Measurements from ENCODE around the gene DLL1. TPM values are rescaled to one million over a fixed set of nuclear protein-coding genes. Genes with fewer than 3 reads are reported as not detected.
"Not testable (repeated sequence)": the region's sequence is repeated elsewhere in the genome, so short reads cannot be mapped to it uniquely, and the experiment has no call there.

The DLL1 gene
- total and polyA plus RNA-seq, 10 donors = 12.6 to 119 (median 62.8) TPM

DNA sequence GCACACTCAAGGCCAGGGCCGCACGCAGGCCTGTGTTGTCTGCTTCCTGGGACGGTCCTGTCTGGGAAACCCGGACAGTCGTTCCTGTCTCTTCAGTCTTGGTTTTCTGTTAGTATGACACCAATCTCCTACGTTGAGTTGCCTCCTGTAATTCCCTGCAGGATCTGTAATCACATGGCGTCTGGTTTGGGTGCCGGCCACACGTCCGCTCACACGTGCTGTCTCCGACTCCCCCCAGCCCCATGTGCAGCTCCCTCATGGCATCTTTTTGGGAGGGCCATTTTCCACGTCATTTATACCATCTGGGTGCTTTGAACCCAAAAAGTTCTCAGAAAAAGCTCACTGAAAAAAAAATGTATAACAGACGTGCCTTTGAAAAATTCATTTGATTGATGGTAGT is 23.2 kb downstream of the DLL1 start:
- Histone ChIP-seq H3K4me3 (no peak overlapping the region), H3K36me3 (no peaks in the 10 kb centered on the region), H3K27me3 (replicated peaks in 1 of 7) (peaks cover 0 to 37% (median 7%) of the 10 kb centered on the region in 7 donors), H3K27ac (no peak overlapping the region), H3K9me3 (no peaks in the 10 kb centered on the region), H3K4me1 (peaks cover 2 to 48% (median 25%) of the 10 kb centered on the region in 6 donors)
- intact Hi-C loops (cut with DNase I; ENCODE audit: low total_unique reads) = no loop called here
- no peak for DNase-seq
- no peak for TF ChIP-seq POLR2A (IDR thresholded peaks at IDR 0.05)
- TF ChIP-seq POLR2AphosphoS5 (IDR thresholded peaks at IDR 0.05) = no peak
- TF ChIP-seq, protein P1, sequence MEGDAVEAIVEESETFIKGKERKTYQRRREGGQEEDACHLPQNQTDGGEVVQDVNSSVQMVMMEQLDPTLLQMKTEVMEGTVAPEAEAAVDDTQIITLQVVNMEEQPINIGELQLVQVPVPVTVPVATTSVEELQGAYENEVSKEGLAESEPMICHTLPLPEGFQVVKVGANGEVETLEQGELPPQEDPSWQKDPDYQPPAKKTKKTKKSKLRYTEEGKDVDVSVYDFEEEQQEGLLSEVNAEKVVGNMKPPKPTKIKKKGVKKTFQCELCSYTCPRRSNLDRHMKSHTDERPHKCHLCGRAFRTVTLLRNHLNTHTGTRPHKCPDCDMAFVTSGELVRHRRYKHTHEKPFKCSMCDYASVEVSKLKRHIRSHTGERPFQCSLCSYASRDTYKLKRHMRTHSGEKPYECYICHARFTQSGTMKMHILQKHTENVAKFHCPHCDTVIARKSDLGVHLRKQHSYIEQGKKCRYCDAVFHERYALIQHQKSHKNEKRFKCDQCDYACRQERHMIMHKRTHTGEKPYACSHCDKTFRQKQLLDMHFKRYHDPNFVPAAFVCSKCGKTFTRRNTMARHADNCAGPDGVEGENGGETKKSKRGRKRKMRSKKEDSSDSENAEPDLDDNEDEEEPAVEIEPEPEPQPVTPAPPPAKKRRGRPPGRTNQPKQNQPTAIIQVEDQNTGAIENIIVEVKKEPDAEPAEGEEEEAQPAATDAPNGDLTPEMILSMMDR (IDR thresholded peaks at IDR 0.05 in 8 of 11, conservative IDR thresholded peaks at IDR 0.05 in 3 of 11) = no peak
- WGBS, 5 donors = 79 to 90% (median 85%) methylated on average over 14 of the region's 14 CpGs

DNA sequence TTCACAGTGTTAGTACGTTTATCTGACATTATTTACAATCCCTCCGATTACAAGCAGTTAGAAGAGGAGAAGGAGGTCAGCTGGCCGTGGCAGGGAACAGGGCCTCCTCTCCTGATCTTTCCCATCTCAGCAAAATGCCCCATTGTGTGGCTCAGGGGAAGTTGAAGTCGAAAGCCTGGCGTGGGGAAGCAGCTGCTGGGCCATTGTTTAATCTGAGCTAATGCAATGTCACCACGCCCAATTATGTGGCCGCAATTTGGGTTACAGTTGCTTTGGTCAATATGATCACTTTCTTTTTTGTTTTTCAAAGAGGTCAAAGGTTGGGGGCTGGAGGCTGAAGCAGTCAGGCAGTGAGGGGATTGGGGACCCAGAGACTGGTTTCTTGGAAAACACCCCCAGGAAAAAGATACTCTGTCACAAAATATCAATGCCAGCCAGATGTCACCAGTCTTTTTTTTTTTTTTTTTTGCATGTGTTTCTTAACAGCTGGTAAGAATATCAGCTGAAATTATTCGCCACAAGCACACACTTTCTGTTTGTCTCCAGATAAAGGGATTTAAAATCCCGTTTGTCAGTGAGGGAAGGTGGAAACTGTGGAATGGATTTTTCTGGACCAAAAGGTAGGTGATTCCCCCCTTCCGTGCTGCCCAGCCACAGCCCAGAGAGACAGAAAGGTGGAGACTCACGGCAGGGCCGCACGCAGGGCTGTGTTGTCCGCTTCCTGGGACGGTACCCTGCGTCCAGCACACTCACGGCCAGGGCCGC is 24.6 kb downstream of the DLL1 start:
- no peaks in the 10 kb centered on the region for H3K36me3 ChIP-seq
- intact Hi-C loops (cut with DNase I; ENCODE audit: low total_unique reads) = no loop called here
- H3K27ac ChIP-seq = peak overlapping the region in 1 of 8 donors; percentile 14
- no peaks in the 10 kb centered on the region for H3K9me3 ChIP-seq
- peak; percentile 58 for DNase-seq
- H3K27me3 ChIP-seq (replicated peaks in 1 of 7) = peaks cover 0 to 44% (median 8%) of the 10 kb centered on the region in 7 donors
- peaks cover 2 to 39% (median 15%) of the 10 kb centered on the region in 6 donors for H3K4me1 ChIP-seq
- no peak overlapping the region for H3K4me3 ChIP-seq
- no peak for TF ChIP-seq POLR2A (IDR thresholded peaks at IDR 0.05)
- TF ChIP-seq, protein P1 (IDR thresholded peaks at IDR 0.05 in 8 of 11, conservative IDR thresholded peaks at IDR 0.05 in 3 of 11) = no peak
- no peak for TF ChIP-seq POLR2AphosphoS5 (IDR thresholded peaks at IDR 0.05)
- WGBS, 5 donors = 64 to 83% (median 73%) methylated on average over 14 to 18 of the region's 18 CpGs

DNA sequence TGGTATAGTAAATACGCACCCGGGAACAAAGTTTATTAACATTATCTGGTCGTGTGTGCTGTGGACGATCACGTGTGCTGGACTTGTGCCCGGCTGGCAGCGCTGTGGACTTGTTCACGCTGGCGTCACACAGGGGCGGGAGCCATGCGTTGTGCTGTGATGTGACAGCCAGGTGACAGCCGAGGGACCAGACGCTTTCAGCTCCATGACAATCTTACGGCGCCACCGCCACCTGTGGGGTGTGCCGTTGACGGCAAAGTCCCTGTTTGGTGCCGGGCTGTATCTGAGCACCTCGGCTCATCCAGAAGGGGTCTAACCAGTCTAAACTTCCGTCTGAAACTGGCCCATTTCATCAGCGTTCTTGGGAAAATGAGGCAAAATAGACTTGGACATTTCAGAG is 25.2 kb downstream of the DLL1 start:
- no peak for TF ChIP-seq POLR2A (IDR thresholded peaks at IDR 0.05)
- no peak for TF ChIP-seq POLR2AphosphoS5 (IDR thresholded peaks at IDR 0.05)
- TF ChIP-seq, protein P1 (IDR thresholded peaks at IDR 0.05 in 8 of 11, conservative IDR thresholded peaks at IDR 0.05 in 3 of 11) = no peak
- Histone ChIP-seq H3K4me3 (no peak overlapping the region), H3K9me3 (no peaks in the 10 kb centered on the region), H3K4me1 (peaks cover 0 to 34% (median 9%) of the 10 kb centered on the region in 6 donors), H3K27ac (peak overlapping the region in 1 of 8 donors; percentile 14), H3K27me3 (replicated peaks in 1 of 7) (peaks cover 0 to 42% (median 8%) of the 10 kb centered on the region in 7 donors), H3K36me3 (no peaks in the 10 kb centered on the region)
- intact Hi-C loops (cut with DNase I; ENCODE audit: low total_unique reads) = no loop called here
- peak; percentile 73 for DNase-seq
- WGBS, 5 donors = 89 to 95% (median 92%) methylated on average over 22 of the region's 22 CpGs

DNA sequence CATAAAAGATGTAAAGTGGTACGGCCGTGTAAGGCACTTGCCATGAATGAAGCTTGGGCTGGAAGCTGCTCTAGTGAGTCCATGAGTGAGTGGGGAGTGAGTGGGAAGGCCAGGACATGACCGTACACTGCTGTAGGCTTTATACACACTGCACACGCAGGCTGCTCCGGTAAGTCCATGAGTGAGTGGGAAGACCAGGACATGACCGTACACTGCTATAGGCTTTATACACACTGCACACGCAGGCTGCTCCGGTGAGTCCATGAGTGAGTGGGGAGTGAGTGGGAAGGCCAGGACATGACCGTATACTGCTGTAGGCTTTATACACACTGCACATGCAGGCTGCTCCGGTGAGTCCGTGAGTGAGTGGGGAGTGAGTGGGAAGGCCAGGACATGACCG is 26.2 kb downstream of the DLL1 start:
- H3K36me3 ChIP-seq = not testable (repeated sequence)
- peak; percentile 27 for DNase-seq
- 91 to 96% (median 94%) methylated on average over 9 to 12 of the region's 12 CpGs for WGBS, 5 donors

More for the DNA sequence above, 26.2 kb downstream of the DLL1 start:
- Histone ChIP-seq H3K27me3 (replicated peaks in 1 of 7) (peaks cover 0 to 43% (median 8%) of the 10 kb centered on the region in 7 donors), H3K4me1 (peaks cover 0 to 24% (median 5%) of the 10 kb centered on the region in 6 donors)
- H3K27ac ChIP-seq; H3K9me3 ChIP-seq; H3K4me3 ChIP-seq; intact Hi-C loops (cut with DNase I; ENCODE audit: low total_unique reads): not testable (repeated sequence)

Measured in spleen (tissue), 11 donors.